SK-N-MC (cell line): ENCODE results near the gene ERP27.

ENCODE experiments used
- DNase-seq: peaks from one replicate; pipeline ENCODE4 v3.0.0-alpha.2; 2011; ENCODE audit warnings: low read depth, low spot score
- H3K27ac ChIP-seq: fragments of 200-600 bp; sonication (generic); 2 replicates; pipeline ENCODE4 v1.5.1; 2016; ENCODE audit warnings: mixed run types
- H3K36me3 ChIP-seq: fragments of 200-600 bp; sonication (generic); 2 replicates; pipeline ENCODE4 v1.6.1; 2017; ENCODE audit warnings: antibody characterized with exemption, low read length, mixed read lengths; ENCODE audit not compliant: insufficient read depth
- H3K4me3 ChIP-seq: fragments of 200-600 bp; sonication (generic); 2 replicates; pipeline ENCODE4 v1.5.1; 2016
- H3K9ac ChIP-seq: fragments of 200-600 bp; sonication (generic); 2 replicates; pipeline ENCODE4 v1.8.0; 2017; ENCODE audit warnings: mixed run types, mixed read lengths; ENCODE audit not compliant: insufficient read length
- H3K9me3 ChIP-seq: fragments of 200-600 bp; sonication (generic); 2 replicates; pipeline ENCODE4 v1.6.1; 2017; ENCODE audit warnings: low read depth, mild to moderate bottlenecking, antibody characterized with exemption, low read length, moderate library complexity, mixed read lengths
- EZH2 ChIP-seq: fragments of 200-600 bp; sonication (generic); IDR thresholded peaks from one replicate; pipeline ENCODE4 v1.6.1; 2017; ENCODE audit warnings: antibody characterized with exemption
- FOXP2 ChIP-seq: optimal IDR thresholded peaks from 2 replicates; pipeline ENCODE3; 2011; ENCODE audit warnings: mild to moderate bottlenecking, moderate library complexity; ENCODE audit not compliant: insufficient read depth; ENCODE audit errors: extremely low read length, control extremely low read depth
- POLR2AphosphoS5 ChIP-seq: IDR thresholded peaks from 2 replicates; pipeline ENCODE4 v1.6.1; 2012; ENCODE audit warnings: mild to moderate bottlenecking, low read depth, low read length, borderline replicate concordance

The ERP27 gene

GRCh38 chr12:14941369-14941768 lies 3.0 kb upstream of the ERP27 start:
- no peak overlapping the region for H3K9ac ChIP-seq
- TF ChIP-seq FOXP2 (no peak), EZH2 (no peak)
- H3K4me3 ChIP-seq: no peak overlapping the region
- peaks cover 32% of the 10 kb centered on the region for H3K36me3 ChIP-seq
- no peak overlapping the region for H3K27ac ChIP-seq
- H3K9me3 ChIP-seq: no peaks in the 10 kb centered on the region
- no peak for DNase-seq

DNA sequence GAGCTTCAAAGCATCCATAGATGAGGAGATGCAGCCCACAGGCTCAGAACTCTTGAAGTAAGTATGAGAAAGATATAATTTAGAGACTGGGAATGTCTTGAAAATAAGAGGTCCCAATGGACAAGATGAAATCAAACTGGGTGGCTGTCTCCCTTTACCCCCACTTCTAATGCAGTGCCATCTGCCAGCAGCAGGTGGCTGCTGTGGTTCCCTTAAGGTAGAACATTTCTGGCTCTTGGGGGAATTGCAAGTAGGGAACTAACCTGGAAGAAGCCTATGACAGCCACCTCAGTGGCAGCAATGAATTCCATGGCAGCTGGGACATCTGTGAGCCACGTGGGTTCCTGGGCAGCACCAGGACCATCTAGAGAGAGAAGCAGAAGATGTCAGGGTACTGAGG lies 648 bp downstream of the ERP27 start:
- Histone ChIP-seq H3K4me3 (no peak overlapping the region), H3K27ac (no peak overlapping the region), H3K36me3 (peaks cover 13% of the 10 kb centered on the region), H3K9ac (no peak overlapping the region), H3K9me3 (no peaks in the 10 kb centered on the region)
- TF ChIP-seq FOXP2: no peak
- TF ChIP-seq EZH2: no peak
- TF ChIP-seq POLR2AphosphoS5: no peak
- DNase-seq: no peak

DNA sequence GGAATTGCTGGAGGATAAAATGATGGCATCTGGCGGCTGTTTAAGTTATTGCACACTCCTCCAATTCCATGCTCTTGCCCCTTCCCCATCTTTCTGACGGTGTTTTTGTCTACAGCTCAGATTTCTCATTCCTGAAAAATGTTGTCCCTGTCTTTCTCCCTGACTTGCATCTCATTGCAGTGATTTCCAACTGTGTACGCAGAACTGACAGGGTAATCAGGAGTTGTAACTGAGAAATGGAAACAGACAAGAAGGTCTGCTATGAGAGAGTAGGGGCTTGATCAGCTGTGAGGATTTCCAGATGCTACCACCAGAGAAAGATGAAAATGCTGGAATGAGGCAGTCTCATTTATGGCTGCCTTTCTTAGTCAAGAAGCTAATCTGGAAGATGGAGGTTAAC lies 1.3 kb downstream of the ERP27 start:
- Histone ChIP-seq H3K4me3 (no peak overlapping the region), H3K9me3 (no peaks in the 10 kb centered on the region), H3K36me3 (peaks cover 9% of the 10 kb centered on the region), H3K9ac (no peak overlapping the region), H3K27ac (no peak overlapping the region)
- no peak for TF ChIP-seq FOXP2
- no peak for TF ChIP-seq POLR2AphosphoS5
- TF ChIP-seq EZH2: no peak
- DNase-seq: no peak

- Histone ChIP-seq H3K27ac (no peak overlapping the region), H3K9me3 (no peaks in the 10 kb centered on the region), H3K9ac (no peak overlapping the region), H3K36me3 (peaks cover 2% of the 10 kb centered on the region; the same call in 1 of the 2 replicates), H3K4me3 (no peak overlapping the region)
- DNase-seq: no peak
- no peak for TF ChIP-seq EZH2
- TF ChIP-seq FOXP2: no peak
- no peak for TF ChIP-seq POLR2AphosphoS5
Measured at GRCh38 chr12:14936224-14936861, 2.0 kb downstream of the ERP27 start.

GRCh38 chr12:14935031-14935430 lies 3.3 kb downstream of the ERP27 start:
- Histone ChIP-seq H3K4me3 (no peak overlapping the region), H3K9me3 (no peaks in the 10 kb centered on the region), H3K36me3 (no peaks in the 10 kb centered on the region), H3K27ac (no peak overlapping the region), H3K9ac (no peak overlapping the region)
- TF ChIP-seq FOXP2: no peak
- DNase-seq: no peak

- Histone ChIP-seq H3K9me3 (no peaks in the 10 kb centered on the region), H3K9ac (no peak overlapping the region), H3K4me3 (no peak overlapping the region), H3K36me3 (no peaks in the 10 kb centered on the region), H3K27ac (no peak overlapping the region)
- DNase-seq: no peak
- TF ChIP-seq FOXP2 (no peak), POLR2AphosphoS5 (no peak)
Measured at GRCh38 chr12:14934511-14934910, 3.8 kb downstream of the ERP27 start.

GRCh38 chr12:14931791-14932560 lies 6.4 kb downstream of the ERP27 start:
- no peak overlapping the region for H3K9ac ChIP-seq
- peak overlapping the region; percentile 49; the same call in 1 of the 2 replicates for H3K27ac ChIP-seq
- no peak for DNase-seq
- no peak overlapping the region for H3K4me3 ChIP-seq
- H3K36me3 ChIP-seq: no peaks in the 10 kb centered on the region
- no peaks in the 10 kb centered on the region for H3K9me3 ChIP-seq
- TF ChIP-seq EZH2: no peak
- no peak for TF ChIP-seq POLR2AphosphoS5
- TF ChIP-seq FOXP2: no peak

DNA sequence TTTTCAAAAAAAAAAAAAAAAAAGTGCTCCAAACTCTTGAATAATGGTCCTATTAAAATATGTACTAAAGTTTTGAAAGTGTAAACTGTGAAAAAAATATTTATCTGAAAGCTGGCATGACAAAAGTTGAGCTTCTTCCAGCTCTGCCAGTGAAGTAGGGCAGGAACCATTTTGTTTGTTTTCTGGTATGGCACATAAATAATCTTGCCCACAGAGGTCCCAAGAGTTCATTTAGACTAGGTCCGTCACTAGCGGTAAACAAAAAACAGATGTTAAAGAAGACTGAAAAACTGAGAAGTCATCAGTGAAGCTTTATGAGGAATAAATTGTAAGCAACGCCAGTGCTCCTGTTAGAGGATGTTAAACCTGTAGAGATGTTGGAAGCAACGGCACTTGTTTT lies 7.0 kb downstream of the ERP27 start:
- peak overlapping the region; percentile 49; the same call in 1 of the 2 replicates for H3K27ac ChIP-seq
- no peak for TF ChIP-seq EZH2
- no peak for TF ChIP-seq POLR2AphosphoS5
- no peak for TF ChIP-seq FOXP2

GRCh38 chr12:14930299-14930698 lies 8.0 kb downstream of the ERP27 start:
- TF ChIP-seq POLR2AphosphoS5: no peak
- no peak for TF ChIP-seq FOXP2
- TF ChIP-seq EZH2: no peak
- DNase-seq: no peak
- Histone ChIP-seq H3K36me3 (no peaks in the 10 kb centered on the region), H3K9me3 (no peaks in the 10 kb centered on the region), H3K9ac (no peak overlapping the region), H3K4me3 (no peak overlapping the region), H3K27ac (0 out of 2 replicates have a peak overlapping the region, but pooled peaks have one; percentile 49)

More for the DNA sequence above, 7.0 kb downstream of the ERP27 start:
- Histone ChIP-seq H3K9me3 (no peaks in the 10 kb centered on the region), H3K36me3 (no peaks in the 10 kb centered on the region), H3K4me3 (no peak overlapping the region), H3K9ac (no peak overlapping the region)
- DNase-seq: no peak
